K562 (cell line): Measurements from ENCODE around the gene GGT6. TPM values are rescaled to one million over a fixed set of nuclear protein-coding genes. Genes with fewer than 3 reads are reported as not detected.

Experiments
- ATAC-seq: fragments of 200-7000 bp; cut with Tn5 transposase; 3 replicates; pipeline ENCODE4 v1.9.1; 2020; ENCODE audit warnings: moderate library complexity
- BruUV-seq: library from RNA; stranded (reverse); fragments of 400-500 nt; replicated peaks from 2 replicates; lab custom pipeline; 2021; lab: Mats Ljungman, UMichigan
- CTCF ChIA-PET: fragments of 300-600 bp; formaldehyde crosslinking; extraction: SDS; loops from one replicate; lab custom pipeline; 2021; ENCODE audit warnings: low intra/inter-chr PET ratio; lab: Yijun Ruan, JAX
- POLR2A ChIA-PET: fragments of 300-600, 350-650 bp; sonication (Branson Sonifier 250); formaldehyde crosslinking; extraction: SDS; loops from one replicate; lab custom pipeline; 2021; ENCODE audit warnings: antibody characterized with exemption, inconsistent platforms; lab: Yijun Ruan, JAX
- DNase-seq, 4 experiments: peaks; one replicate each; pipeline versions ENCODE4 v3.0.0 to v3.0.0-alpha.2; 2011 to 2018; ENCODE audit warnings: low spot score in 3 of 4, mixed read lengths in 3 of 4; ENCODE audit errors: extremely low read depth in 1 of 4
- FAIRE-seq: peaks from 2 replicates; lab custom pipeline; 2011; peaks lifted over from hg19 to GRCh38; lab: Jason Lieb, UNC
- H2AFZ ChIP-seq: 2 replicates; pipeline ENCODE4 v1.6.0; 2011; ENCODE audit warnings: low read depth, low read length, control low read depth, inconsistent platforms
- H3K27ac ChIP-seq: fragments of 200-600 bp; 3 replicates; pipeline ENCODE4 v1.8.0; 2011; ENCODE audit warnings: low read depth, mild to moderate bottlenecking, control low read depth, inconsistent platforms, low read length, moderate library complexity, mixed read lengths; ENCODE audit errors: extremely low read depth
- H3K27me3 ChIP-seq, 2 experiments: fragments of 300-600 bp in 1 of 2; 2 replicates in 1 of 2; 3 replicates in 1 of 2; pipeline versions ENCODE4 v1.6.0 to v1.8.0; 2011; ENCODE audit warnings: inconsistent platforms in 2 of 2, low read length in 2 of 2, mild to moderate bottlenecking in 1 of 2, mixed read lengths in 1 of 2, moderate library complexity in 1 of 2; ENCODE audit not compliant: control insufficient read depth in 2 of 2, insufficient read depth in 2 of 2
- H3K36me3 ChIP-seq: fragments of 300-600 bp; 3 replicates; pipeline ENCODE4 v1.8.0; 2011; ENCODE audit warnings: mild to moderate bottlenecking, low read length, inconsistent platforms; ENCODE audit not compliant: control insufficient read depth, insufficient read depth
- H3K4me1 ChIP-seq, 2 experiments: fragments of 200-600 bp in 1 of 2; replicated peaks in 1 of 2; 2 replicates in 1 of 2; 3 replicates in 1 of 2; pipeline versions ENCODE4 v1.5.1 to v1.8.0; 2011; ENCODE audit warnings: inconsistent platforms in 2 of 2, low read length in 2 of 2, mild to moderate bottlenecking in 1 of 2, mixed read lengths in 1 of 2, moderate library complexity in 1 of 2; ENCODE audit not compliant: control insufficient read depth in 2 of 2, insufficient read depth in 2 of 2
- H3K4me2 ChIP-seq: 2 replicates; pipeline ENCODE4 v1.6.1; 2011; ENCODE audit warnings: low read length, control low read depth, inconsistent platforms, mixed read lengths; ENCODE audit not compliant: insufficient read depth
- H3K4me3 ChIP-seq: fragments of 200-600 bp; sonication (generic), shearing (Covaris generic); 2 replicates; pipeline ENCODE4 v1.5.1; 2016; ENCODE audit warnings: control low read depth, inconsistent platforms
- H3K79me2 ChIP-seq: fragments of 200-600 bp; 3 replicates; pipeline ENCODE4 v1.8.0; 2011; ENCODE audit warnings: low read length, inconsistent platforms; ENCODE audit not compliant: control insufficient read depth, insufficient read depth
- H3K9ac ChIP-seq, 2 experiments: 2 replicates each; pipeline versions ENCODE4 v1.6.0 to v1.6.1; 2011; ENCODE audit warnings: low read depth in 2 of 2, low read length in 2 of 2, control low read depth in 1 of 2, inconsistent platforms in 1 of 2, mild to moderate bottlenecking in 1 of 2, mixed read lengths in 1 of 2; ENCODE audit not compliant: insufficient read depth in 1 of 2
- H3K9me1 ChIP-seq: one replicate; pipeline ENCODE4 v1.6.0; 2011; ENCODE audit warnings: inconsistent platforms, mild to moderate bottlenecking, low read length, moderate library complexity; ENCODE audit not compliant: control insufficient read depth, insufficient read depth
- H3K9me3 ChIP-seq: replicated peaks from 2 replicates; pipeline ENCODE4 v1.5.1; 2011; ENCODE audit warnings: low read depth, low read length, inconsistent platforms; ENCODE audit not compliant: control insufficient read depth, insufficient read depth
- H4K20me1 ChIP-seq: replicated peaks from 2 replicates; pipeline ENCODE4 v1.6.1; 2011; ENCODE audit warnings: low read length, inconsistent platforms, mixed read lengths; ENCODE audit not compliant: control insufficient read depth, insufficient read depth
- ESRRB ChIP-seq: fragments of 250-450 bp; sonication (Bioruptor Pico); IDR thresholded peaks from 2 replicates; pipeline ENCODE4 v1.5.0; 2020; ENCODE audit warnings: mild to moderate bottlenecking, moderate library complexity, borderline replicate concordance
- ETS1 ChIP-seq: conservative IDR thresholded peaks from 2 replicates; pipeline ENCODE4 v1.6.1; 2011; ENCODE audit warnings: low read depth, mild to moderate bottlenecking, low read length; ENCODE audit not compliant: control insufficient read depth
- MLX ChIP-seq, 2 experiments: fragments of 450-650 bp in 1 of 2; sonication (generic) in 1 of 2; formaldehyde crosslinking; conservative IDR thresholded peaks; 2 replicates each; pipeline versions ENCODE4 v1.4.0 to v1.8.1; 2020 to 2022; ENCODE audit warnings: mild to moderate bottlenecking in 1 of 2, missing genetic modification reagents in 1 of 2
- RAD21 ChIP-seq, 2 experiments: fragments of 250-450 bp in 1 of 2; fragments of 450-650 bp in 1 of 2; sonication (Bioruptor Pico) in 1 of 2; formaldehyde crosslinking in 1 of 2; IDR thresholded peaks in 1 of 2; conservative IDR thresholded peaks in 1 of 2; 2 replicates each; pipeline versions ENCODE4 v1.4.0 to v1.8.0; 2020 to 2022; ENCODE audit warnings: mild to moderate bottlenecking in 2 of 2, moderate library complexity in 1 of 2
- RNF2 ChIP-seq: sonication (generic); IDR thresholded peaks from 2 replicates; pipeline ENCODE4 v1.6.1; 2016
- ZBTB11 ChIP-seq, 3 experiments: fragments of 200-800 bp in 1 of 3; fragments of 250-450 bp in 1 of 3; fragments of 450-650 bp in 1 of 3; sonication (Bioruptor Pico) in 1 of 3; sonication (Bioruptor generic) in 1 of 3; formaldehyde crosslinking in 1 of 3; IDR thresholded peaks; 2 replicates each; pipeline versions ENCODE4 v1.6.1 to v1.8.0; 2016 to 2022; ENCODE audit warnings: mild to moderate bottlenecking in 2 of 3, missing genetic modification characterization in 2 of 3, missing compliant biosample characterization in 1 of 3, moderate library complexity in 1 of 3
- ZFP36 ChIP-seq: fragments of 150-350 bp; IDR thresholded peaks from 2 replicates; pipeline ENCODE4 v1.6.1; 2018; ENCODE audit warnings: low read length, low read depth; ENCODE audit not compliant: partially characterized antibody
- WGBS: fragments of 100-300 bp; shearing (Covaris generic); methylation state at CpG from one replicate; pipeline ENCODE4 v1.1.6; 2016; ENCODE audit warnings: low coverage, mixed read lengths; ENCODE audit not compliant: insufficient coverage; ENCODE audit errors: missing lambda C conversion rate; 5-methylcytosine and 5-hydroxymethylcytosine counted together
- in situ Hi-C: fragments of 300-500 bp; cut with MboI; formaldehyde crosslinking; loops from 4 replicates; pipeline ENCODE4 v1.15.0; 2018; ENCODE audit warnings: inconsistent platforms, mixed read lengths
- intact Hi-C: fragments of 100-400 bp; cut with micrococcal nuclease; formaldehyde crosslinking; loops from 2 replicates; pipeline ENCODE4 v1.14.2; 2022
- polyA plus RNA-seq, 8 experiments: library from polyadenylated mRNA; depleted of rRNA in 4 of 8; stranded (reverse) in 5 of 8; unstranded in 3 of 8; fragments of >200 nt; fragmentation: Nextera tagmentation in 2 of 8; fragmentation: Illumina TruSeq in 1 of 8; extraction: Ambion mirVana in 2 of 8; extraction: Trizol in 1 of 8; gene quantifications; 2 replicates each; pipeline versions ENCODE4 v1.2.1 to v1.2.3, GENCODE V29; 2011 to 2014; ENCODE audit warnings: inconsistent platforms in 1 of 8, missing spikeins in 1 of 8
- total RNA-seq, 7 experiments: library from RNA; depleted of rRNA in 6 of 7; stranded (reverse); fragments of >200 nt in 6 of 7; fragmentation: Illumina TruSeq in 2 of 7; extraction: Trizol in 2 of 7; gene quantifications; 2 replicates each; pipeline versions ENCODE4 v1.2.1 to v1.2.3, GENCODE V29; 2011 to 2021; ENCODE audit warnings: low replicate concordance in 1 of 7

The GGT6 gene
- total and polyA plus RNA-seq, 9 of the 15 experiments (the other 6 are each of a cell fraction or from before 2014, with no cell fraction given) = 0.09 TPM; not detected in 8

- Histone ChIP-seq H3K27ac (no peak overlapping the region), H3K79me2 (no peaks in the 10 kb centered on the region), H3K4me3 (no peak overlapping the region), H3K4me2 (no peak overlapping the region), H3K4me1 (peaks cover 5 to 38% of the 10 kb centered on the region in 2 experiments; a peak in 4 of 5 replicates), H3K9me1 (no peaks in the 10 kb centered on the region), H3K9me3 (no peaks in the 10 kb centered on the region), H4K20me1 (peaks cover 5% of the 10 kb centered on the region), H3K27me3 (peaks cover 0 to 65% of the 10 kb centered on the region in 2 experiments; a peak in 2 of 5 replicates), H3K9ac (no peak overlapping the region), H3K36me3 (no peaks in the 10 kb centered on the region), H2AFZ (no peak overlapping the region)
- POLR2A ChIA-PET = interaction anchor here (0.6 to 1.1 kb wide), 3 partner anchors 9 to 72 kb away, joined by 3 to 5 read pairs (median 4); no protein-coding TSS in a partner anchor
- no TSS peak for BruUV-seq
- in situ Hi-C loops (no loop called here), intact Hi-C loops (no loop called here)
- FAIRE-seq (no peak), DNase-seq (no peak), ATAC-seq (no peak)
- 20% methylated on average over 13 of the region's 21 CpGs for WGBS
- TF ChIP-seq ZFP36 (peak; percentile 35), RNF2 (no peak)
- CTCF ChIA-PET = no interaction called here
Observed at GRCh38 chr17:4509923-4510617, 50.3 kb downstream of the GGT6 start.

DNA sequence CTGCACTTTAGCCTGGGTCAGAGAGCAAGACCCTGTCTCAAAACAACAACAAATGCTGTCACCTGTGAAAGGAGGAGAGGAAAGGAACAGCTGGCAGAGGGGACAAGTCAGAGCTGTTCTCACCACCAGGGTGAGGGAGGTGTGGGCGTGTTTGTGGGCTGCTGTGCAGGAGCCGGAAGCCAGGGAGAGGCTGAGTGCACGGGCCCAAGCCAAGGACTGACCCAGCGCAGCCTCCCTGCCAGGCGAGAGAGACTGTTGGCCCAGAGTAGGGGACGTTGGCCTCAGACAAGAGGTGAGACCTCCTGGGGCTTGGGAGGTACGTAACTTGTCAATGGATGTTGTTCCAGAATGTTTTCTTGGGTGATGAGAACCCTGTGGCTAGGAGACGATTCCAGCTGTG lies 51.0 kb downstream of the GGT6 start:
- Histone ChIP-seq H2AFZ (no peak overlapping the region), H3K9me1 (no peaks in the 10 kb centered on the region), H3K4me3 (no peak overlapping the region), H4K20me1 (peaks cover 5% of the 10 kb centered on the region), H3K27ac (no peak overlapping the region), H3K36me3 (no peaks in the 10 kb centered on the region), H3K9ac (no peak overlapping the region), H3K27me3 (peaks cover 0 to 72% of the 10 kb centered on the region in 2 experiments; a peak in 2 of 5 replicates), H3K4me2 (no peak overlapping the region), H3K79me2 (no peaks in the 10 kb centered on the region), H3K4me1 (peaks cover 5 to 38% of the 10 kb centered on the region in 2 experiments; a peak in 4 of 5 replicates), H3K9me3 (no peaks in the 10 kb centered on the region)
- 19% methylated on average over 5 of the region's 8 CpGs for WGBS
- DNase-seq = peak in 1 of 4 experiments; percentile 24
- in situ Hi-C loops (no loop called here), intact Hi-C loops (no loop called here)
- FAIRE-seq = no peak
- POLR2A ChIA-PET = interaction anchor here (1.2 kb wide), 1 partner anchor 14 kb away, joined by 3 read pairs; no protein-coding TSS in a partner anchor
- CTCF ChIA-PET = no interaction called here
- ATAC-seq = peak; percentile 39
- BruUV-seq = no TSS peak
- TF ChIP-seq MLX (CRISPR knock-in tag; conservative IDR thresholded peaks at IDR 0.05) = no peak
- TF ChIP-seq ESRRB (CRISPR knock-in tag) = no peak
- no peak for TF ChIP-seq ZBTB11 (CRISPR knock-in tag; IDR thresholded peaks at IDR 0.05)
- no peak for TF ChIP-seq ETS1
- no peak for TF ChIP-seq RAD21 (CRISPR knock-in tag; conservative IDR thresholded peaks at IDR 0.05 in 1 of 2, IDR thresholded peaks at IDR 0.05 in 1 of 2)
